Activated CD4-positive, alpha-beta memory T cell treated with anti-CD3 and anti-CD28 coated beads for 36 hours (primary cell): Measurements from ENCODE around the gene FLOT1. TPM values are rescaled to one million over a fixed set of nuclear protein-coding genes. Genes with fewer than 3 reads are reported as not detected.
"Not testable (repeated sequence)": the region's sequence is repeated elsewhere in the genome, so short reads cannot be mapped to it uniquely, and the experiment has no call there.

Experiments used
- CTCF ChIA-PET: fragments of 350-600 bp; sonication (Branson Sonifier 250); formaldehyde crosslinking; loops from one replicate; lab custom pipeline; 2021; ENCODE audit warnings: antibody characterized with exemption, inconsistent platforms; lab: Charles Lee
- POLR2A ChIA-PET: fragments of 350-600 bp; sonication (Branson Sonifier 250); formaldehyde crosslinking; loops from one replicate; lab custom pipeline; 2021; ENCODE audit warnings: antibody characterized with exemption; lab: Charles Lee
- DNase-seq: peaks from one replicate; pipeline ENCODE4 v3.0.0-alpha.2; 2020
- H3K27ac Mint-ChIP-seq: one replicate; pipeline ENCODE4 v1.8.0; 2021; ENCODE audit warnings: mixed read lengths
- H3K27me3 Mint-ChIP-seq: one replicate; pipeline ENCODE4 v1.8.0; 2021; ENCODE audit warnings: mixed read lengths
- H3K36me3 Mint-ChIP-seq: one replicate; pipeline ENCODE4 v1.8.0; 2021; ENCODE audit warnings: mixed read lengths
- H3K4me1 Mint-ChIP-seq: one replicate; pipeline ENCODE4 v1.8.0; 2021; ENCODE audit warnings: low read depth, mixed read lengths
- H3K4me3 Mint-ChIP-seq: one replicate; pipeline ENCODE4 v1.8.0; 2021; ENCODE audit warnings: mild to moderate bottlenecking, mixed read lengths
- H3K9me3 Mint-ChIP-seq: one replicate; pipeline ENCODE4 v1.8.0; 2021; ENCODE audit warnings: mixed read lengths
- intact Hi-C: fragments of 100-400 bp; cut with micrococcal nuclease; formaldehyde crosslinking; loops from one replicate; pipeline ENCODE4 v1.15.1; 2023
- total RNA-seq, 2 experiments: library from RNA; stranded (reverse); gene quantifications; one replicate each; pipeline ENCODE4 v1.2.3, GENCODE V29; 2021

The FLOT1 gene
- total RNA-seq, 2 experiments from 2014 or later, result 226 to 231 TPM

DNA sequence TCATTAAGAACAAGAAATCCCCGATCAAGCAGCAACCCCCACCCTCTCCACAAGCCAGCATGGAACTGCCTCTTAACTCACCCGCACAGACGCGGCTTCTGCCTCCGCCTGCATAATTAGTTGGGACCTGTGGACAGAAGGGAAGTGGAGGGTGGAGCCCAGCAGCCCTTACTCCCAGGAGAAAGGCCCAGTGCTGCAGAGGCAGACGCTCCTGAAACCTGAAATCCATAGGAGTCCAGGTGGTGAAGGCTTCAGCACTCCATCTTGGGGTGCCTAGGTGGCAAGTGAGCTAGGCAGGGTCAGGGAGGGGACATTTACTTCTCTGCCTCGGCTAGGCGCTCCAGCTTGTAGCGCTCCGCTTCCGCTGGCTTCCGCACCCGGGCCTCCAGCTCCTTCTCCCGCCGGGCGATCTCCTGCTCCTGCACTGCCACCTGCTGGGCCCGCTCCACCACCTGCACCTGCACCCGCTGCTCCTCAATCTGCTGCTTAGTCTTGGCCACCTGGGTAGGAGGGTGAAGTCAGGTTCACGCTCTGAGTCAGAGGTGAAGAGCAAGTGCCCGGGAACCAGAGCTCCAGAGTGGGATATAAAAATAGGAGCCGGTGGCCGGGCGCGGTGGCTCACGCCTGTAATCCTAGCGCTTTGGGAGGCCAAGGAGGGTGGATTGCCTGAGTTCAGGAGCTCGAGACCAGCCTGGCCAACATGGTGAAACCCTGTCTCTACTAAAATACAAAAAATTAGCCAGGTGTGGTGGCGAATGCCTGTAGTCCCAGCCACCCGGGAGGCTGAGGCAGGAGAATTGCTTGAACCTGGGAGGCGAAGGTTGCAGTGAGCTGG, 11.7 kb downstream of the FLOT1 start:
- Mint-ChIP-seq H3K27ac (peak overlapping the region; percentile 56), H3K27me3 (no peaks in the 10 kb centered on the region), H3K36me3 (peaks cover 53% of the 10 kb centered on the region), H3K4me1 (peaks cover 39% of the 10 kb centered on the region), H3K9me3 (no peaks in the 10 kb centered on the region), H3K4me3 (peak overlapping the region; percentile 10)
- ChIA-PET CTCF (interaction anchor here (0.6 to 24.6 kb wide), 63 partner anchors 8 to 393 kb away, joined by 3 to 628 read pairs (median 4); partner anchors contain the start of genes DDR1, DHX16, FLOT1 and IER3), POLR2A (interaction anchor here (0.6 to 2.4 kb wide), 8 partner anchors 8 to 115 kb away, joined by 3 to 14 read pairs (median 6); partner anchors contain the start of genes DHX16, FLOT1 and TUBB)
- intact Hi-C loops, result no loop called here
- peak; percentile 93 for DNase-seq

DNA sequence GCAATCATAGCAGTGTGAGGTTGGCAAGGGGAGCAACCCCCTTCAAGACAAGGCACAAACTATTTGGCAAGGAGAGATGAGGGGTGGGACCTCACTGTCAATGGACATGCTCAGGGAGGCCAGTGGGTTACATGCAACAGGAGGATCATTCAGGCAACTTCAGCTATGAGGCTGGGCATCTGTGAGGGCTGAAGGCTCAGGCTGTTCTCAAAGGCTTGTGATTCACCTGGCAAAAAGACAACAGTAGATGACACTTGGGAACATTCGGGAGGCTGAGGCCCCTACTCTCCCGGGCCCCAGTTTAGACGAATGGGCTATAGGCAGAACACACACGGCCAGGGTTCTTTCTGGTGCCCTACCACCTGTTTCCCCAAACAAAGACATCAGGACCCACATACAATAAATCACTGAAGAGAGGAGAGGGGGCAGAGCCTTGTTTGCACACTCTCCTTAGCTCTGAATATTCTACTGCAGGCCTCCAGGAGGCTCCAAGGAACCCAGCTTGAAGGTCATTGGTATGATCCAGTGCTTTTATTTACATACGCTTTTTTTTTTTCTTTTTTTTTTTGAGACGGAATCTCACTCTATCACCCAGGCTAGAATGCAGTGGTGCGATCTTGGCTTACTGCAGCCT, 14.4 kb downstream of the FLOT1 start:
- intact Hi-C loops, result loop anchor here (10.0 kb wide), 1 partner anchor 357 kb away; no protein-coding TSS in a partner anchor
- DNase-seq, result no peak

DNA sequence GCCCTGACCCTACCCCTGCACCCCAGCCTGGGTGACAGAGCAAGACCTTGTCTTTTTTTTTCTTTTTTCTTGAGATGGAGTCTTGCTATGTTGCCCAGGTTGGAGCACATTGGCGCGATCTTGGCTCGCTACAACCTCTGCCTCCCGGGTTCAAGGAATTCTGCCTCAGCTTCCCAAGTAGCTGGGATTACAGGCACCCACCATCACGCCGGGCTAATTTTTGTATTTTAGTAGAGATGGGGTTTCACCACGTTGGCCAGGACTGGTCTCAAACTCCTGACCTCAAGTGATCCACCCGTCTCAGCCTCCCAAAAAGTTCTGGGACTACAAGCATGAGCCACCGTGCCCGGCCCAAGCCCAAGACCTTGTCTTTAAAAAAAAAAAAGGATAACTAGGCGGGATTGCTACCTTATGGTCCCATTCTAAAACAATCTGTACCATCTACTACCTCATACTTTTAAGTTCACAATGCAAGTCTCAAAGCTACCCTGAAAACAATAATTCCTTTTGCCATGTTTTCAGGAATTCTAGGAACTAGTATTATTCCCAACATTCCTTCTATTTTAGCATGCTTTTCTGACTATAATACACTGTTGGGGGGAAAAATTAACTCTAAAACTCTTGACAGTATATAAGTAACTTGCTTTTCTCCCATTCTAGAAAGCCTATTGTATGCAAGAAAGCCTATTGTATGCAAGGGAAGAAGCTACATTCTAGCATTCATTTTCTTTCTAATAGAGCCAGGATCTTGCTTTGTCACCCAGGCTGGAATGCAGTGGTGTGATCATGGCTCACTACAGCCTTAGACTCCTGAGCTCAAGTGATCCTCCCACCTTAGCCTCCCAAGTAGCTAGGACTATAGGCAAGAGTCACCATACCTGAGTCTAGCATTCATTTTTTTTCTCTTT, 15.7 kb downstream of the FLOT1 start:
- peaks cover 63% of the 10 kb centered on the region for H3K36me3 Mint-ChIP-seq
- ChIA-PET CTCF (interaction anchor here (0.6 to 24.6 kb wide), 3 partner anchors 50 to 360 kb away, joined by 3 to 628 read pairs (median 4); partner anchors contain the start of genes DDR1 and DHX16), POLR2A (interaction anchor here (0.6 to 9.7 kb wide), 11 partner anchors 8 to 240 kb away, joined by 3 to 209 read pairs (median 4); partner anchors contain the start of genes NRM and PPP1R18)
- no peak overlapping the region for H3K4me3 Mint-ChIP-seq
- no peak for DNase-seq
- H3K27me3 Mint-ChIP-seq, result peaks cover 1% of the 10 kb centered on the region
- peak overlapping the region; percentile 23 for H3K27ac Mint-ChIP-seq
- H3K9me3 Mint-ChIP-seq, result no peaks in the 10 kb centered on the region
- H3K4me1 Mint-ChIP-seq, result peaks cover 49% of the 10 kb centered on the region
- intact Hi-C loops, result loop anchor here (10.0 kb wide), 1 partner anchor 358 kb away; no protein-coding TSS in a partner anchor

More for the DNA sequence above, 14.4 kb downstream of the FLOT1 start:
- Mint-ChIP-seq H3K36me3 (peaks cover 60% of the 10 kb centered on the region), H3K4me1 (peaks cover 44% of the 10 kb centered on the region), H3K27ac (no peak overlapping the region), H3K9me3 (no peaks in the 10 kb centered on the region), H3K27me3 (no peaks in the 10 kb centered on the region), H3K4me3 (no peak overlapping the region)
- CTCF ChIA-PET, result interaction anchor here (0.8 to 24.6 kb wide), 4 partner anchors 8 to 359 kb away, joined by 3 to 628 read pairs (median 5); partner anchors contain the start of gene DHX16
- POLR2A ChIA-PET, result interaction anchor here (0.6 to 2.0 kb wide), 4 partner anchors 11 to 84 kb away, joined by 3 to 12 read pairs (median 4); partner anchors contain the start of gene MDC1

- intact Hi-C loops, result loop anchor here (10.0 kb wide), 1 partner anchor 359 kb away; no protein-coding TSS in a partner anchor
- Mint-ChIP-seq H3K4me1 (peaks cover 43% of the 10 kb centered on the region), H3K27me3 (peaks cover 1% of the 10 kb centered on the region), H3K36me3 (peaks cover 67% of the 10 kb centered on the region), H3K27ac (peak overlapping the region; percentile 67), H3K9me3 (no peaks in the 10 kb centered on the region), H3K4me3 (no peak overlapping the region)
- ChIA-PET POLR2A (interaction anchor here (0.7 to 9.7 kb wide), 7 partner anchors 9 to 239 kb away, joined by 3 to 209 read pairs (median 4); partner anchors contain the start of genes NRM and PPP1R18), CTCF (interaction anchor here (24.6 kb wide), 1 partner anchor 49 kb away, joined by 628 read pairs; the partner anchor contains the start of gene DHX16)
- DNase-seq, result no peak
Measured at GRCh38 chr6:30725713-30726505, 16.6 kb downstream of the FLOT1 start.

DNA sequence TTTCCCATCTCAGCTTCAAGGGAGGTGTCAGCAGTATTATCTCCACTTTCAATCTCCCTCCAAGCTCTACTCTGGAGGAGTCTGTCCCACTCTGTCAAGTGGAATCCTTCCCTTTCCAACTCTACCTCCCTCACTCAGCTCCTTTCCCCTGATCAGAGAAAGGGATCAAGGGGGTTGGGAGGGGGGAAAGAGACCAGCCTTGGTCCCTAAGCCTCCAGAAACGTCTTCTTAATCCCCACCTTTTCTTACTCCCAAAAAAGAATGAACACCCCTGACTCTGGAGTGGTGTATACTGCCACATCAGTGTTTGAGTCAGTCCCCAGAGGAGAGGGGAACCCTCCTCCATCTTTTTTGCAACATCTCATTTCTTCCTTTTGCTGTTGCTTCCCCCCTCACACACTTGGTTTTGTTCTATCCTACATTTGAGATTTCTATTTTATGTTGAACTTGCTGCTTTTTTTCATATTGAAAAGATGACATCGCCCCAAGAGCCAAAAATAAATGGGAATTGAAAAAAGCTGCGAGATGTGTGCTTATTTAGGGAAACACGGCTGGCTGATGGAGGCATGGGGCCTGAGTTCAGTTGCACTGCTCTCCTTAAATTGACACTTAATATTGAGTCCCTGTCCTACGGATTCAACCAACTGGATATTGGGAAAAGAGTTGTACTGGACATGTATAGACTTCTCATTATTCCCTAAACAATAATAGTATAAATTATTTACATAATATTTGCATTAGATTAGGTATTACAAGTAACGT, 17.4 kb downstream of the FLOT1 start:
- no peak for DNase-seq
- H3K9me3 Mint-ChIP-seq, result no peaks in the 10 kb centered on the region

DNA sequence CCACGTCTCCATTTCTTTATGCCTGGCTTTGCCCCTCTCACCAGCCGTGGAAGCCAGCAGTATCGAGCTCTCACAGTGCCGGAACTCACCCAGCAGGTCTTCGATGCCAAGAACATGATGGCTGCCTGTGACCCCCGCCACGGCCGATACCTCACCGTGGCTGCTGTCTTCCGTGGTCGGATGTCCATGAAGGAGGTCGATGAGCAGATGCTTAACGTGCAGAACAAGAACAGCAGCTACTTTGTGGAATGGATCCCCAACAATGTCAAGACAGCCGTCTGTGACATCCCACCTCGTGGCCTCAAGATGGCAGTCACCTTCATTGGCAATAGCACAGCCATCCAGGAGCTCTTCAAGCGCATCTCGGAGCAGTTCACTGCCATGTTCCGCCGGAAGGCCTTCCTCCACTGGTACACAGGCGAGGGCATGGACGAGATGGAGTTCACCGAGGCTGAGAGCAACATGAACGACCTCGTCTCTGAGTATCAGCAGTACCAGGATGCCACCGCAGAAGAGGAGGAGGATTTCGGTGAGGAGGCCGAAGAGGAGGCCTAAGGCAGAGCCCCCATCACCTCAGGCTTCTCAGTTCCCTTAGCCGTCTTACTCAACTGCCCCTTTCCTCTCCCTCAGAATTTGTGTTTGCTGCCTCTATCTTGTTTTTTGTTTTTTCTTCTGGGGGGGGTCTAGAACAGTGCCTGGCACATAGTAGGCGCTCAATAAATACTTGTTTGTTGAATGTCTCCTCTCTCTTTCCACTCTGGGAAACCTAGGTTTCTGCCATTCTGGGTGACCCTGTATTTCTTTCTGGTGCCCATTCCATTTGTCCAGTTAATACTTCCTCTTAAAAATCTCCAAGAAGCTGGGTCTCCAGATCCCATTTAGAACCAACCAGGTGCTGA, 18.4 kb downstream of the FLOT1 start:
- POLR2A ChIA-PET, result interaction anchor here (1.3 to 9.7 kb wide), 4 partner anchors 39 to 110 kb away, joined by 4 to 209 read pairs (median 22); partner anchors contain the start of genes MRPS18B, NRM and PPP1R18
- DNase-seq, H3K27me3 Mint-ChIP-seq, H3K9me3 Mint-ChIP-seq: not testable (repeated sequence)
- Mint-ChIP-seq H3K27ac (peak overlapping the region; percentile 95), H3K4me1 (peaks cover 37% of the 10 kb centered on the region), H3K4me3 (peak overlapping the region; percentile 92), H3K36me3 (peaks cover 58% of the 10 kb centered on the region)
- CTCF ChIA-PET, result interaction anchor here (0.7 to 24.6 kb wide), 6 partner anchors 7 to 98 kb away, joined by 3 to 628 read pairs (median 12); partner anchors contain the start of genes ATAT1 and DHX16
- intact Hi-C loops, result loop anchor here (10.0 kb wide), 1 partner anchor 361 kb away; no protein-coding TSS in a partner anchor

More for the DNA sequence above, 17.4 kb downstream of the FLOT1 start:
- Mint-ChIP-seq H3K27me3 (peaks cover 1% of the 10 kb centered on the region), H3K36me3 (peaks cover 66% of the 10 kb centered on the region), H3K4me1 (peaks cover 35% of the 10 kb centered on the region), H3K27ac (peak overlapping the region; percentile 95), H3K4me3 (peak overlapping the region; percentile 47)
- ChIA-PET CTCF (interaction anchor here (24.6 kb wide), 1 partner anchor 49 kb away, joined by 628 read pairs; the partner anchor contains the start of gene DHX16), POLR2A (interaction anchor here (0.7 to 9.7 kb wide), 3 partner anchors 40 to 107 kb away, joined by 3 to 209 read pairs (median 4); partner anchors contain the start of genes MRPS18B, NRM and PPP1R18)
- intact Hi-C loops, result loop anchor here (10.0 kb wide), 1 partner anchor 360 kb away; no protein-coding TSS in a partner anchor

- DNase-seq, H3K27me3 Mint-ChIP-seq, H3K9me3 Mint-ChIP-seq: not testable (repeated sequence)
- CTCF ChIA-PET, result interaction anchor here (0.6 to 24.6 kb wide), 14 partner anchors 8 to 231 kb away, joined by 3 to 628 read pairs (median 4); partner anchors contain the start of genes ATAT1 and DHX16
- Mint-ChIP-seq H3K36me3 (peaks cover 58% of the 10 kb centered on the region), H3K4me1 (peaks cover 45% of the 10 kb centered on the region), H3K27ac (peak overlapping the region; percentile 95), H3K4me3 (peak overlapping the region; percentile 92)
- POLR2A ChIA-PET, result interaction anchor here (0.7 to 9.7 kb wide), 6 partner anchors 8 to 166 kb away, joined by 3 to 209 read pairs (median 6); partner anchors contain the start of genes NRM and PPP1R18
- intact Hi-C loops, result loop anchor here (10.0 kb wide), 1 partner anchor 362 kb away; no protein-coding TSS in a partner anchor
Measured at GRCh38 chr6:30723159-30723842, 19.2 kb downstream of the FLOT1 start.
